ENCODE results near the gene PTH2.

Gene PTH2

GRCh38 chr19:49430678-49431329 lies 7.6 kb upstream of the PTH2 start:
- peak; percentile 44 for DNase-seq

GRCh38 chr19:49430172-49430677 lies 7.0 kb upstream of the PTH2 start:
- DNase-seq, result no peak

- no peak for DNase-seq
Observed at GRCh38 chr19:49428547-49429451, 5.6 kb upstream of the PTH2 start.

GRCh38 chr19:49427855-49428546 lies 4.8 kb upstream of the PTH2 start:
- DNase-seq, result peak; percentile 21

- DNase-seq, result no peak
Observed at GRCh38 chr19:49427339-49427738, 4.1 kb upstream of the PTH2 start.

- peak; percentile 33 for DNase-seq
Observed at GRCh38 chr19:49425922-49426592, 2.8 kb upstream of the PTH2 start.

- no peak for DNase-seq
Observed at GRCh38 chr19:49425178-49425577, 1.9 kb upstream of the PTH2 start, which contains the start of gene GFY. GFY (plus strand) TSS chr19:49425388; CDS start chr19:49426431, 1,043 bp downstream.

GRCh38 chr19:49423985-49424303 lies 703 bp upstream of the PTH2 start:
- no peak for DNase-seq

- DNase-seq, result peak; percentile 35
Observed at GRCh38 chr19:49422407-49423070, 702 bp downstream of the PTH2 start.

- no peak for DNase-seq
Observed at GRCh38 chr19:49421878-49422202, 1.4 kb downstream of the PTH2 start.

- DNase-seq, result peak; percentile 34
Observed at GRCh38 chr19:49421039-49421877, 2.0 kb downstream of the PTH2 start.

GRCh38 chr19:49420227-49420626 lies 3.0 kb downstream of the PTH2 start:
- no peak for DNase-seq

- DNase-seq, result no peak
Observed at GRCh38 chr19:49419173-49419572, 4.1 kb downstream of the PTH2 start.

GRCh38 chr19:49418511-49418910 lies 4.7 kb downstream of the PTH2 start:
- no peak for DNase-seq

- no peak for DNase-seq
Observed at GRCh38 chr19:49417088-49417487, 6.2 kb downstream of the PTH2 start.

GRCh38 chr19:49415810-49416200 lies 7.4 kb downstream of the PTH2 start:
- DNase-seq, result no peak

GRCh38 chr19:49415102-49415809 lies 8.0 kb downstream of the PTH2 start:
- no peak for DNase-seq

- no peak for DNase-seq
Observed at GRCh38 chr19:49414256-49414655, 9.0 kb downstream of the PTH2 start.

- DNase-seq, result no peak
Observed at GRCh38 chr19:49413348-49413747, 9.9 kb downstream of the PTH2 start.

- DNase-seq, result no peak
Observed at GRCh38 chr19:49411681-49412326, 11.4 kb downstream of the PTH2 start.

Measured in stimulated activated CD4-positive, alpha-beta T cell treated with anti-CD3 and anti-CD28 coated beads, Interleukin-4, amount 100 ng/mL, for 24 hours (primary cell).